RWPE2 (cell line): ENCODE measurements around the gene ZBTB12.
"Not testable (repeated sequence)": the region's sequence is repeated elsewhere in the genome, so short reads cannot be mapped to it uniquely, and the experiment has no call there.

Source experiments
- ATAC-seq: fragments of 200-7000 bp; cut with Tn5 transposase; 3 replicates; pipeline ENCODE4 v1.9.1; 2021; ENCODE audit warnings: low read depth
- DNase-seq: peaks from one replicate; pipeline ENCODE4 v3.0.0-alpha.2; 2020; ENCODE audit warnings: low spot score
- H3K27ac ChIP-seq: fragments of 450-650 bp; 2 replicates; pipeline ENCODE4 v1.5.1; 2017; ENCODE audit warnings: mild to moderate bottlenecking; ENCODE audit not compliant: poor library complexity, severe bottlenecking
- H3K27me3 ChIP-seq: fragments of 250-450 bp; sonication (Bioruptor Pico); 2 replicates; pipeline ENCODE4 v1.5.1; 2021; ENCODE audit warnings: mild to moderate bottlenecking, moderate library complexity; ENCODE audit not compliant: insufficient read depth, poor library complexity, severe bottlenecking
- H3K36me3 ChIP-seq: fragments of 250-450 bp; sonication (Bioruptor Pico); 2 replicates; pipeline ENCODE4 v1.5.1; 2020; ENCODE audit warnings: low read depth, mild to moderate bottlenecking, moderate library complexity
- H3K4me1 ChIP-seq: fragments of 250-450 bp; sonication (Bioruptor Pico); 2 replicates; pipeline ENCODE4 v1.5.1; 2021; ENCODE audit warnings: mild to moderate bottlenecking, moderate library complexity; ENCODE audit not compliant: insufficient read depth, poor library complexity, severe bottlenecking
- H3K4me3 ChIP-seq: fragments of 250-450 bp; sonication (Bioruptor Pico); 2 replicates; pipeline ENCODE4 v1.5.1; 2021; ENCODE audit warnings: mild to moderate bottlenecking, moderate library complexity; ENCODE audit not compliant: severe bottlenecking
- H3K9me3 ChIP-seq: fragments of 250-450 bp; sonication (Bioruptor Pico); 2 replicates; pipeline ENCODE4 v1.5.1; 2021; ENCODE audit warnings: mild to moderate bottlenecking, moderate library complexity; ENCODE audit not compliant: severe bottlenecking
- CTCF ChIP-seq: fragments of 450-650 bp; IDR thresholded peaks from one replicate; pipeline ENCODE4 v1.5.1; 2017; ENCODE audit warnings: mild to moderate bottlenecking, moderate library complexity; ENCODE audit not compliant: poor library complexity, severe bottlenecking

Gene ZBTB12

GRCh38 chr6:31918069-31918720, 16.3 kb upstream of the ZBTB12 start:
- no peaks in the 10 kb centered on the region for H3K4me1 ChIP-seq
- no peaks in the 10 kb centered on the region for H3K27me3 ChIP-seq
- no peak overlapping the region for H3K27ac ChIP-seq
- H3K36me3 ChIP-seq: no peaks in the 10 kb centered on the region
- no peak for ATAC-seq
- no peak for DNase-seq
- no peaks in the 10 kb centered on the region for H3K9me3 ChIP-seq
- no peak for TF ChIP-seq CTCF
- H3K4me3 ChIP-seq: no peak overlapping the region

- DNase-seq: no peak
- Histone ChIP-seq H3K27ac (no peak overlapping the region), H3K9me3 (no peaks in the 10 kb centered on the region), H3K4me3 (no peak overlapping the region), H3K27me3 (no peaks in the 10 kb centered on the region), H3K36me3 (no peaks in the 10 kb centered on the region), H3K4me1 (peaks cover 10% of the 10 kb centered on the region)
- no peak for ATAC-seq
- TF ChIP-seq CTCF: no peak
Observed at GRCh38 chr6:31915756-31916155, 13.9 kb upstream of the ZBTB12 start.

- no peak for TF ChIP-seq CTCF
- Histone ChIP-seq H3K4me3 (no peak overlapping the region), H3K36me3 (no peaks in the 10 kb centered on the region), H3K4me1 (peaks cover 14% of the 10 kb centered on the region), H3K27ac (no peak overlapping the region), H3K27me3 (no peaks in the 10 kb centered on the region), H3K9me3 (no peaks in the 10 kb centered on the region)
- ATAC-seq (no peak), DNase-seq (no peak)
Observed at GRCh38 chr6:31915351-31915750, 13.5 kb upstream of the ZBTB12 start.

- no peak for TF ChIP-seq CTCF
- no peak for DNase-seq
- Histone ChIP-seq H3K36me3 (no peaks in the 10 kb centered on the region), H3K4me3 (no peak overlapping the region), H3K27ac (peak overlapping the region; percentile 46), H3K9me3 (no peaks in the 10 kb centered on the region), H3K4me1 (peaks cover 16% of the 10 kb centered on the region), H3K27me3 (no peaks in the 10 kb centered on the region)
- no peak for ATAC-seq
Observed at GRCh38 chr6:31911826-31912585, 10.1 kb upstream of the ZBTB12 start.

GRCh38 chr6:31909298-31909697, 7.4 kb upstream of the ZBTB12 start:
- H3K4me1 ChIP-seq: peaks cover 16% of the 10 kb centered on the region
- H3K4me3 ChIP-seq, ATAC-seq, H3K27me3 ChIP-seq, H3K36me3 ChIP-seq, H3K9me3 ChIP-seq, H3K27ac ChIP-seq, DNase-seq: not testable (repeated sequence)
